Tibial artery (tissue), 4 donors: Measurements from ENCODE around the gene DUS3L.

Experiments
- DNase-seq, 2 donors: peaks; one replicate each; pipeline ENCODE4 v3.0.0-alpha.2; 2019
- H3K27ac ChIP-seq, 2 donors: fragments of 200-600 bp; sonication (generic) in 1 of 2; 1 replicate in 1 of 2; 2 replicates in 1 of 2; pipeline ENCODE4 v1.5.1; 2018 to 2019; ENCODE audit warnings: mild to moderate bottlenecking in 1 of 2
- H3K27me3 ChIP-seq, 2 donors: fragments of 200-600 bp; sonication (generic) in 1 of 2; one replicate each; pipeline versions ENCODE4 v1.5.1 to v1.6.0; 2016 to 2019
- H3K36me3 ChIP-seq, 3 donors: fragments of 200-600 bp; sonication (generic) in 2 of 3; one replicate each; pipeline ENCODE4 v1.5.1; 2016 to 2019; ENCODE audit warnings: mild to moderate bottlenecking in 2 of 3
- H3K4me1 ChIP-seq, 4 donors: fragments of 200-600 bp; sonication (generic) in 2 of 4; 1 replicate in 3 of 4; 2 replicates in 1 of 4; pipeline ENCODE4 v1.5.1; 2016 to 2019
- H3K4me3 ChIP-seq, 2 donors: fragments of 200-600 bp; sonication (generic) in 1 of 2; 1 replicate in 1 of 2; 2 replicates in 1 of 2; pipeline ENCODE4 v1.5.1; 2018 to 2019; ENCODE audit warnings: mild to moderate bottlenecking in 2 of 2
- H3K9me3 ChIP-seq, 3 donors: fragments of 200-600 bp; sonication (generic) in 1 of 3; one replicate each; pipeline ENCODE4 v1.5.1; 2016 to 2019
- CTCF ChIP-seq, 2 experiments: fragments of 200-600 bp in 1 of 2; fragments of 450-650 bp in 1 of 2; IDR thresholded peaks; one replicate each; pipeline ENCODE4 v1.5.1; 2017 to 2019; ENCODE audit warnings: antibody characterized with exemption in 2 of 2, mild to moderate bottlenecking in 1 of 2, moderate library complexity in 1 of 2
- intact Hi-C: fragments of 100-400 bp; cut with DNase I; formaldehyde crosslinking; loops from one replicate; pipeline ENCODE4 v1.15.0; 2023; ENCODE audit warnings: low total_unique reads

Gene DUS3L

GRCh38 chr19:5778402-5778801 lies 12.6 kb downstream of the DUS3L start:
- Histone ChIP-seq H3K4me1 (no peaks in the 10 kb centered on the region), H3K9me3 (no peaks in the 10 kb centered on the region), H3K4me3 (no peak overlapping the region), H3K27me3 (peaks cover 0 to 8% of the 10 kb centered on the region in 2 donors), H3K27ac (no peak overlapping the region), H3K36me3 (no peaks in the 10 kb centered on the region)
- intact Hi-C loops = no loop called here
- no peak for DNase-seq
- no peak for TF ChIP-seq CTCF (IDR thresholded peaks at IDR 0.05)

DNA sequence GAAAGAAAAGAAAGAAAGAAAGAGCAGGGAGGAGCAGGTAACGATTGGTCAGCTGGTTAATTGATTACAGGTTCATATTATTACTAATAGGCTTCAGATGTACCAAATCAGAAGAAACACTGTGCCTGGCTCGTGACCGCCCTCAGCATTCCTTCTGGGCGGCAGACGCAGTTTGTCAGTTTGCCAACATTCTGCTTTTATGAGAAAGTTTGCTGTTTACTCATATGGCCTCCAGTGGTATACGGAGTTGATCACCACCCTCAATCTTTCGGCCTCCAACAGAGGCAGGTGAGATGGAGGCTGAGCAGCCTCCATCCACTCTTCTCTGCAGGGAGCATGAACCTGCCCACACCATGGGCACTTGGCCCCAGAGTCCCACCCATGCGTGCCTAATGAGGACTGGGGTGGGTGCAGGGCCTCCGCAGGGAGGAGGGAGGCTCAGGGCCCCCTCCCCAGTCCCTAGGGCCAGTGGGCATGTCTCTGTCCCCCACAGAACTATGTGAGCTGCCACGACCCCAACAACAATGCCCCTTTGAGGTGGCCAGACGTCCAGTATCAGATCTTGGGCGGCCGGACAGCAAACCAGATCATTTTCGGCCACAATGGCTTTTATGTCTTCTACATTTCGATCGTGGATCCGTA lies 15.2 kb downstream of the DUS3L start:
- no peak for TF ChIP-seq CTCF (IDR thresholded peaks at IDR 0.05)
- intact Hi-C loops = no loop called here
- DNase-seq = no peak
- Histone ChIP-seq H3K4me3 (no peak overlapping the region), H3K4me1 (no peaks in the 10 kb centered on the region), H3K27ac (no peak overlapping the region), H3K27me3 (peaks cover 0 to 17% of the 10 kb centered on the region in 2 donors), H3K9me3 (no peaks in the 10 kb centered on the region), H3K36me3 (no peaks in the 10 kb centered on the region)

- TF ChIP-seq CTCF (IDR thresholded peaks at IDR 0.05) = no peak
- Histone ChIP-seq H3K27me3 (peaks cover 0 to 17% of the 10 kb centered on the region in 2 donors), H3K4me3 (no peak overlapping the region), H3K4me1 (no peaks in the 10 kb centered on the region), H3K27ac (no peak overlapping the region), H3K9me3 (no peaks in the 10 kb centered on the region), H3K36me3 (no peaks in the 10 kb centered on the region)
- DNase-seq = no peak
- intact Hi-C loops = no loop called here
These were observed 16.0 kb downstream of the DUS3L start for GRCh38 chr19:5774921-5775320.

DNA sequence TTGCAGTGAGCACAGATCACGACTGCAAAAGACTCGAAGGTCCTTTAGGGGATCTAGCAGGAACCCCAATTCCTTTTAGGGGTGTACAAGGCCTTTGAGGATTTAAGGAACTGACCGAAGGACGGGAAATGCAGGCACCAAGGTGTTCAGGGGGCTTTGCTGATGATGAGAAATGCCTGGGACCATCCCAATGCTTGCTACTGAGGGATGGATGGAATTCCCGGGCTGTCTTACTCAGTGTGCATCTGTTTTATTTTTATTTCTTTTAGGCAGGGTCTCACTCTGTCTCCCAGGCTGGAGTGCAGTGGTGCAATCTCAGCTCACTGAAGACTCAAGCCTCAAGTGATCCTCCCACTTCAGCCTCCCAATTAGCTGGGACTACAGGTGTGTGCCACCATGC lies 17.7 kb downstream of the DUS3L start:
- TF ChIP-seq CTCF (IDR thresholded peaks at IDR 0.05) = no peak
- Histone ChIP-seq H3K27me3 (peaks cover 0 to 17% of the 10 kb centered on the region in 2 donors), H3K4me1 (no peaks in the 10 kb centered on the region), H3K36me3 (no peaks in the 10 kb centered on the region), H3K27ac (no peak overlapping the region), H3K4me3 (no peak overlapping the region), H3K9me3 (no peaks in the 10 kb centered on the region)
- intact Hi-C loops = no loop called here
- no peak for DNase-seq

DNA sequence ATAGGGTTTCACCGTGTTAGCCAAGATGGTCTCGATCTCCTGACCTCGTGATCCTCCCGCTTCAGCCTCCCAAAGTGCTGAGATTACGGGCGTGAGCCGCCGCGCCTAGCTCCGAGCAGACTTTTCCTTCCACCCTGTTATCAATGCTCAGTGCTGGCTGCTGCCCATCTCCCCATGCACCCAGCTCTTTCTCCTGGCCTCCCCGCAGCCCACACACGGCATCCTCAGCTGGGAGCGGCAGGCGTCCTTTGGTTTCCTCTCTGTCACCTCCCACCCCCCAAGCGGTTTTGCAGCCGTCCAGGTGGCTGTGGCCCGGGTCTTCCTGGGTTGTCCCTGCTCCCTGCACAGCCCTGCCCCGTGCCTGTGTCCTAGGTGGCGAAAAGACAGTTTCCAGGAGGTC lies 18.5 kb downstream of the DUS3L start:
- Histone ChIP-seq H3K27ac (no peak overlapping the region), H3K9me3 (no peaks in the 10 kb centered on the region), H3K4me1 (no peaks in the 10 kb centered on the region), H3K36me3 (no peaks in the 10 kb centered on the region), H3K4me3 (no peak overlapping the region), H3K27me3 (peaks cover 0 to 17% of the 10 kb centered on the region in 2 donors)
- TF ChIP-seq CTCF (IDR thresholded peaks at IDR 0.05) = no peak
- intact Hi-C loops = no loop called here
- DNase-seq = no peak

DNA sequence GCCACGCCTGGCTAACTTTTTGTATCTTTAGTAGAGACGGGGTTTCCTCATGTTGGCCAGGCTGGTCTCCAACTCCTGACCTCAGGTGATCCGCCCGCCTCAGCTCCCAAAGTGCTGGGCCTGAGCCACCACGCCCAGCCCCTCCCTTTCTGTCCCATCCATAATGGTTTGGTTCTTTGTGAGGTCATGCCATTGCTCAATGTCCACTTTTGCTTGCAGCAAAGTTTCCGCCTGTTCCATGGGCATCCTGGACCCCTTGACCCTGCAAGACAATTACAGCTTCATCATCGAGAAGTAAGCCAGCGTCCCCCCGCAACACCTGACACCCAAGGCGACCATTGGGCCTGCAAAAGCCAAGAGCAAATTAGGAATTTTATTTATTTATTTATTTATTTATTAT lies 23.0 kb downstream of the DUS3L start:
- H3K27ac ChIP-seq = no peak overlapping the region
- no peaks in the 10 kb centered on the region for H3K4me1 ChIP-seq
- peaks cover 0 to 5% of the 10 kb centered on the region in 2 donors for H3K27me3 ChIP-seq
- DNase-seq = no peak
- H3K9me3 ChIP-seq = no peaks in the 10 kb centered on the region
- TF ChIP-seq CTCF (IDR thresholded peaks at IDR 0.05) = no peak
- H3K36me3 ChIP-seq = no peaks in the 10 kb centered on the region
- no peak overlapping the region for H3K4me3 ChIP-seq
- intact Hi-C loops = no loop called here
